ENCODE data around the gene SAXO1.

Gene SAXO1

DNA sequence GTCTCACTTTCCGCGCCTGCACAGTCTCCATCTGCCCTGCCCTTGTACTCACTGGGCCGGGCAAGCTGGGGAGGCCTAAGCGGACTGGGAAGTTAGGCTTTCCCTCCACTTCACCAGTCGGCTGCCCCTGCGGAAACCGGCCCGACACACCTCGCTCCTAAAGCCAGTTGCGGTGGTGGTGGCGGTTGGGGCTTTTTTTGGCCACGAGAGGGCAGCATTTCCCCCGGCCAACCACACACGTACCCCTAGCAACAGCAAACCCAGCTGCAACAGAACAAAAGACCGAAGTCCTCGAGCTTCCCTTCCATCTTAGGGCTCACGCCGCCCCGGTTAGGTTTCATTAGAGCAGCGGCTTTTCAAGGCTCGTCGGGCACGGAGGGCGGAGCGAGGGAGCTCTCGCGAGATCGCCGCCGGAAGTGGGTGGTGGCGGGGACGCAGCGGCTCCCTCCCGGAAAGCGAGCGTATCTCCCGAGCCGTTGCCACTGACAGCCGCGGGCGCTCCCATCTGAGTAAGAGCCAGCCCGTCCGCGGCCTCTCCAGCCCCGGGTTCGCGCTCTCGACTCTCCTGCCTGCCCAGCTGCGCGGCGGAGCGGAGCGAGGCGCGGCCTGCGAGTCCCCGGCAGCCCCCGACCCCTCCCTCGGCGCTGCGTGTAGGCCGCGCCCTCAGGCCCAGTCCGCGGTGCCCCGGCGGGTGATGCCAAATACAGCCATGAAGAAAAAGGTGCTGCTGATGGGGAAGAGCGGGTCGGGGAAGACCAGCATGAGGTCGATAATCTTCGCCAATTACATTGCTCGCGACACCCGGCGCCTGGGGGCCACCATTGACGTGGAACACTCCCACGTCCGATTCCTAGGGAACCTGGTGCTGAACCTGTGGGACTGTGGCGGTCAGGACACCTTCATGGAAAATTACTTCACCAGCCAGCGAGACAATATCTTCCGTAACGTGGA lies 16.2 kb upstream of the SAXO1 start, which contains the start of gene RRAGA:
RRAGA (plus strand) TSS at position 462 of the 951 bp plus-strand sequence; CDS start at position 695, 233 bp downstream.
- POLR2A ChIA-PET, result interaction anchor here (0.5 to 1.5 kb wide), 4 partner anchors 173 to 1493 kb away, joined by 3 to 5 read pairs (median 4); partner anchors contain the start of gene RPS6
- DNase-seq (ENCODE audit: extremely low spot score), result peak; percentile 96
- CTCF ChIA-PET, result interaction anchor here (0.6 to 4.9 kb wide), 26 partner anchors 11 to 422 kb away, joined by 3 to 28 read pairs (median 4); partner anchors contain the start of gene SAXO1
- TF ChIP-seq, protein P1, sequence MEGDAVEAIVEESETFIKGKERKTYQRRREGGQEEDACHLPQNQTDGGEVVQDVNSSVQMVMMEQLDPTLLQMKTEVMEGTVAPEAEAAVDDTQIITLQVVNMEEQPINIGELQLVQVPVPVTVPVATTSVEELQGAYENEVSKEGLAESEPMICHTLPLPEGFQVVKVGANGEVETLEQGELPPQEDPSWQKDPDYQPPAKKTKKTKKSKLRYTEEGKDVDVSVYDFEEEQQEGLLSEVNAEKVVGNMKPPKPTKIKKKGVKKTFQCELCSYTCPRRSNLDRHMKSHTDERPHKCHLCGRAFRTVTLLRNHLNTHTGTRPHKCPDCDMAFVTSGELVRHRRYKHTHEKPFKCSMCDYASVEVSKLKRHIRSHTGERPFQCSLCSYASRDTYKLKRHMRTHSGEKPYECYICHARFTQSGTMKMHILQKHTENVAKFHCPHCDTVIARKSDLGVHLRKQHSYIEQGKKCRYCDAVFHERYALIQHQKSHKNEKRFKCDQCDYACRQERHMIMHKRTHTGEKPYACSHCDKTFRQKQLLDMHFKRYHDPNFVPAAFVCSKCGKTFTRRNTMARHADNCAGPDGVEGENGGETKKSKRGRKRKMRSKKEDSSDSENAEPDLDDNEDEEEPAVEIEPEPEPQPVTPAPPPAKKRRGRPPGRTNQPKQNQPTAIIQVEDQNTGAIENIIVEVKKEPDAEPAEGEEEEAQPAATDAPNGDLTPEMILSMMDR (IDR thresholded peaks at IDR 0.05; ENCODE audit: control extremely low read depth, extremely low read depth, low read depth, missing control alignments), result peak; percentile 76

DNA sequence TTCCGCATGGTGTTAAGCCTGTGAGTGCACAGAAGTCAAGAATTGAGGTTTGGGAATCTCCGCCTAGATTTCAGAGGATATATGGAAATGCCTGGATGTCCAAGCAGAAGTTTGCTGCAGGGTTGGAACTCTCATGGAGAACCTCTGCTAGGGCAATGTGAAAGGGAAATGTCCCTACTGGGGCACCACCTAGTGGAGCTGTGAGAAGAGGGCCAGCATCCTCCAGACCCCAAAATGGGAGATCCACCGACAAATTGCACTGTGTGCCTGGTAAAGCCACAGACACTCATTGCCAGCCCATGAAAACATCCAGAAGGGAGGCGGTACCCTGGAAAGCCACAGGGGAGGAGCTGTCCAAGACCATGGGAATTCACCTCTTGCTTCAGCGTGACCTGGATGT lies 3.6 kb upstream of the SAXO1 start:
- CTCF ChIA-PET, result interaction anchor here (1.0 to 1.8 kb wide), 4 partner anchors 8 to 1226 kb away, joined by 3 to 7 read pairs (median 4); no protein-coding TSS in a partner anchor
- TF ChIP-seq, protein P1 (IDR thresholded peaks at IDR 0.05; ENCODE audit: control extremely low read depth, extremely low read depth, low read depth, missing control alignments), result no peak
- POLR2A ChIA-PET, result no interaction called here
- DNase-seq (ENCODE audit: extremely low spot score), result no peak

DNA sequence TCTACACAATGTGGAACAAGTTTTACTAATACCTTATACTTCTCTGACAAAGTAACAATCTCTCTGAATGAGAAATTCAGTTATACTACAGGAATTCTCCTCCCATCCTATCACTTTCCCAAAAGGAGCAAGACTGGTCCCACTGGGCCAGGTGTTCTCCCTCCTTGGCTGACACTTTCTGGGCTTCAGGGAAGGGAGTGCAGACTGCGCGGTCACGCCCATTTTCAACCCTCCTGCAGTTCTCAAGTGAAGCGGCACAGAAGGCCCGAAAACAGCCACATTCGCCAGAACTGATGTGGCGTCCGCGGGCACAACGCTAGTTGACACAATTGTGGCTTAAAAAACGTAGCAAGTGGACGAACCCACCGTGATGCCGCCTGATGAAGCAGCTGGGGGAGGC lies 603 bp downstream of the SAXO1 start:
- TF ChIP-seq, protein P1 (IDR thresholded peaks at IDR 0.05; ENCODE audit: control extremely low read depth, extremely low read depth, low read depth, missing control alignments), result no peak
- DNase-seq (ENCODE audit: extremely low spot score), result no peak
- CTCF ChIA-PET, result interaction anchor here (1.3 kb wide), 1 partner anchor 778 kb away, joined by 3 read pairs; no protein-coding TSS in a partner anchor
- POLR2A ChIA-PET, result no interaction called here

DNA sequence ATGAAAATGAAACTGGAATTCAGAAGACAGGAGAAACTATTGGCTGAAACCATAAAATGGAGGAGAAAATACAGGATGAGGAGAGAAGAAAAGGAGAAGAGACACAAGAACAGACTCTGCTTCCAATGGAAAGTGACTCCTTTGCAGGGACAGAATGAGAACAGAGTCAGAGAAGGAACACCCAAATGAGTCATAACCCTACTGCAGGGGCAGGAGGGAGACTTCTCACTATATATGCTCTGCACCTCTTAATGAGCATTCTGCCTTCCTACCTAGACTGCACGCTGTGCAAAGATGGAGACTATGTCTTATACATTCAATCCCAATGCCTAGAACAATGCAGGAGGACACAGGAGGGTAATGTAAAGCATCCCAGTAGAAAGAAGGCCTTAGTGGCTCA lies 2.1 kb downstream of the SAXO1 start:
- ChIA-PET POLR2A (no interaction called here), CTCF (interaction anchor here (1.2 kb wide), 2 partner anchors 10 to 29 kb away, joined by 3 read pairs; no protein-coding TSS in a partner anchor)
- no peak for DNase-seq (ENCODE audit: extremely low spot score)
- TF ChIP-seq, protein P1 (IDR thresholded peaks at IDR 0.05; ENCODE audit: control extremely low read depth, extremely low read depth, low read depth, missing control alignments), result no peak

DNA sequence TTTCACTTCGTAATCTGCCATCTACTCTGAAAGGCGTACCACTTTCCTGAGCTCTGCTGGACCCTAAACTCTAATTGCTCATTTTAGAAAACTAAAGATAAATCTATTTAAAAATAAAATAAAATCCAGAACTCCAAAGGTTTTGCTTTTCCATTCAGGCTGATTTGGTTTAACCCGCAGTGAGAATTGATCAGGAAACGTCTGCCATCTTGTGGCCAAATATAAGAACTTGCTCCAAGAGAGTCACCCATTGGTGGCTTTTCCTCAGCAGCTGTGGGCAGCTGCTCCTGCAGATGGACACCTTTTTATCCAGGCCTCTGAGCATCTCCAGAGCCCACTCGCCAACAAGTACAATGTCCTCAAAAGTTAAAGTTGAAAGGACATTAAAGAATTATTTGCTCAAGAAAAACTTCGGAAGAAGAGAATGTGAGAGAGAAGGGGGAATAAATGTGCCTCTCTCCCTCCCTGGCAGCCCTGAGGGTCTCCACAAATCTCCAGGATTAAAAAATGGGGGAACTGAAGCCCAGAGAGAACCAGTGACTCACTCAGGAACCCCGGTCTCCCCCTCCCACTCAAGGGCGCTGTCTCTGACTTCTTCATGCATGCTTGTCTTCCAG lies 4.1 kb downstream of the SAXO1 start:
- CTCF ChIA-PET, result interaction anchor here (0.7 to 5.2 kb wide), 23 partner anchors 8 to 1496 kb away, joined by 3 to 50 read pairs (median 4); partner anchors contain the start of gene RRAGA
- TF ChIP-seq, protein P1 (IDR thresholded peaks at IDR 0.05; ENCODE audit: control extremely low read depth, extremely low read depth, low read depth, missing control alignments), result peak; percentile 63
- POLR2A ChIA-PET, result no interaction called here
- peak; percentile 76 for DNase-seq (ENCODE audit: extremely low spot score)

DNA sequence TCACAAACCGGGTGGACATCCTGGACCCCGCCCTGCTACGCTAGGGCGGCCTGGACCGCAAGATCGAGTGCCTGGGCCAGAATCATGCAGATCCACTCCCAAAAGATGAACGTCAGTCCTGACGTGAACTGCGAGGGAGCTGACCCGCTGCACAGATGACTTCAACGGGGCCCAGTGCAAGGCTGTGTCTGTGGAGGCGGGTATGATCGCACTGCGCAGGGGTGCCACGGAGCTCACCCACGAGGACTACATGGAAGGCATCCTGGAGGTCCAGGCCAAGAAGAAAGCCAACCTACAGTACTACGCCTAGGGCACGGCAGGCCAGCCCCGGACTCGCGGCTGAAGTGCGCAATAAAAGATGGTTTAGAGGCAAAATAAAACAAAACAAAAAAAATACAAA lies 5.2 kb downstream of the SAXO1 start:
- ChIA-PET POLR2A (no interaction called here), CTCF (interaction anchor here (1.1 to 5.2 kb wide), 13 partner anchors 12 to 1495 kb away, joined by 3 to 50 read pairs (median 4); partner anchors contain the start of gene RRAGA)
- no peak for DNase-seq (ENCODE audit: extremely low spot score)
- TF ChIP-seq, protein P1 (IDR thresholded peaks at IDR 0.05; ENCODE audit: control extremely low read depth, extremely low read depth, low read depth, missing control alignments), result no peak
